NB4 (cell line): ENCODE data around the gene MYO7B.

Source experiments
- CTCF ChIP-seq: IDR thresholded peaks from one replicate; pipeline ENCODE4 v1.5.1; 2012; ENCODE audit warnings: low read depth, low read length
- MAX ChIP-seq: IDR thresholded peaks from 2 replicates; pipeline ENCODE4 v1.6.1; 2011; ENCODE audit warnings: low read depth, low read length
- MYC ChIP-seq: IDR thresholded peaks from 2 replicates; pipeline ENCODE4 v1.6.1; 2011; ENCODE audit warnings: low read depth, low read length
- POLR2A ChIP-seq: IDR thresholded peaks from 2 replicates; pipeline ENCODE4 v1.6.1; 2011; ENCODE audit warnings: mild to moderate bottlenecking; ENCODE audit not compliant: insufficient read length; ENCODE audit errors: extremely low read depth

- TF ChIP-seq MAX (no peak), CTCF (no peak), POLR2A (no peak), MYC (no peak)
Measured at GRCh38 chr2:127649100-127649611, 113.7 kb downstream of the MYO7B start.
